Measurements from ENCODE around the gene NFIX. TPM values are rescaled to one million over a fixed set of nuclear protein-coding genes. Genes with fewer than 3 reads are reported as not detected.
A peak's percentile ranks its signal among the peaks of the same experiment; 100 is the strongest.

NFIX gene
- total RNA-seq, 2 donors from 2014 or later = 16.9 to 26.7 TPM

DNA sequence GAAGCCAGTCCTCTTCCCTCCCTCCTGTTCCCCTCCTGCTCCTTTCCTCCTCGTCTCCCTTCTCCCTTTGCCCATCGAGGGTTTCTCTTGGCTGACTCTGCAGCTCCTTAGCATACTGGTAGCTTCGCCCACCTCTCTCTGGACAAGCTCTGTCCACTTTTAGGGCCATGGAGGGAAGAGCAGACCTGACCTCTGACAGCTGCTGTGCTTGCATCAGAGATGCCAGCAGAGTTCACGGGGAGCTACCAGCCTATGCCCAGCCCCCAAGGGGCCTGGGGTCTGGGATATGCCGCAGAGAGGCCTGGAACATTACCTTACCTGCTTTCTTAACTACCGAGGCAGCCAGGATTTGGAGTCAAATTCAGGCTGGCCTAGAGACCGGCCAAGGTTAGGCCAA is 87.7 kb downstream of the NFIX start:
- DNase-seq = no peak
- Histone ChIP-seq H3K4me1 (peaks cover 8% of the 10 kb centered on the region), H3K36me3 (replicated peaks in 1 of 2; ENCODE audit: insufficient read depth in 1 of 2, low read depth in 2 of 2) (no peaks in the 10 kb centered on the region), H3K4me3 (no peak overlapping the region), H3K27ac (peak overlapping the region in 2 of 4 donors; percentile 29 to 52), H3K27me3 (no peaks in the 10 kb centered on the region), H3K9me3 (no peaks in the 10 kb centered on the region)
- 71 to 72% methylated on average over 5 to 7 of the region's 7 CpGs for WGBS, 2 donors
- TF ChIP-seq, protein P1, sequence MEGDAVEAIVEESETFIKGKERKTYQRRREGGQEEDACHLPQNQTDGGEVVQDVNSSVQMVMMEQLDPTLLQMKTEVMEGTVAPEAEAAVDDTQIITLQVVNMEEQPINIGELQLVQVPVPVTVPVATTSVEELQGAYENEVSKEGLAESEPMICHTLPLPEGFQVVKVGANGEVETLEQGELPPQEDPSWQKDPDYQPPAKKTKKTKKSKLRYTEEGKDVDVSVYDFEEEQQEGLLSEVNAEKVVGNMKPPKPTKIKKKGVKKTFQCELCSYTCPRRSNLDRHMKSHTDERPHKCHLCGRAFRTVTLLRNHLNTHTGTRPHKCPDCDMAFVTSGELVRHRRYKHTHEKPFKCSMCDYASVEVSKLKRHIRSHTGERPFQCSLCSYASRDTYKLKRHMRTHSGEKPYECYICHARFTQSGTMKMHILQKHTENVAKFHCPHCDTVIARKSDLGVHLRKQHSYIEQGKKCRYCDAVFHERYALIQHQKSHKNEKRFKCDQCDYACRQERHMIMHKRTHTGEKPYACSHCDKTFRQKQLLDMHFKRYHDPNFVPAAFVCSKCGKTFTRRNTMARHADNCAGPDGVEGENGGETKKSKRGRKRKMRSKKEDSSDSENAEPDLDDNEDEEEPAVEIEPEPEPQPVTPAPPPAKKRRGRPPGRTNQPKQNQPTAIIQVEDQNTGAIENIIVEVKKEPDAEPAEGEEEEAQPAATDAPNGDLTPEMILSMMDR (IDR thresholded peaks at IDR 0.05) = no peak
- TF ChIP-seq POLR2A (IDR thresholded peaks at IDR 0.05) = no peak
- intact Hi-C loops (cut with DNase I) = no loop called here
- no peak for ATAC-seq

DNA sequence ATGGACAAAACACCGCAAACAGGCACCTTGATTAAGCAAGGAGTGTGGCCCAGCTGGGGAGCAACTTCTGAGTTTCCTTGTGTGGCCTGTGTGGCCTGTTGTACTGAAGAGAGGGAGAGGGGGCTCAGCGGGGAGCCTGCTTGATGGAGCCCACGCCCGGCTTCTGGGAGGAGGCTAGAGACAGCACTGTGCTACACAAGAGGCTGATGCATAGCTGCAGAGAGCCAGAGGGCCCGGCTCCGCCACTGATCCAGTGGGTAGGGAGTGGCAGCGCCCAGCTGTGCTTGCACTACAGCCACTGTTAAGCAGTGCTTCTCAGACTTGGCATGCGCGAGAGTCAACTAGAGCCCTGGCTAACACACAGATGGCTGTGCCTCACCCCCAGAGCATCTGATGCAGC is 88.4 kb downstream of the NFIX start:
- Histone ChIP-seq H3K36me3 (replicated peaks in 1 of 2; ENCODE audit: insufficient read depth in 1 of 2, low read depth in 2 of 2) (no peaks in the 10 kb centered on the region), H3K4me3 (no peak overlapping the region), H3K27me3 (no peaks in the 10 kb centered on the region), H3K27ac (no peak overlapping the region), H3K9me3 (no peaks in the 10 kb centered on the region), H3K4me1 (peaks cover 8% of the 10 kb centered on the region)
- ATAC-seq (no peak), DNase-seq (no peak)
- intact Hi-C loops (cut with DNase I) = no loop called here
- TF ChIP-seq, protein P1 (IDR thresholded peaks at IDR 0.05) = no peak
- no peak for TF ChIP-seq POLR2A (IDR thresholded peaks at IDR 0.05)
- WGBS, 2 donors = 73 to 85% methylated on average over 3 to 9 of the region's 9 CpGs

DNA sequence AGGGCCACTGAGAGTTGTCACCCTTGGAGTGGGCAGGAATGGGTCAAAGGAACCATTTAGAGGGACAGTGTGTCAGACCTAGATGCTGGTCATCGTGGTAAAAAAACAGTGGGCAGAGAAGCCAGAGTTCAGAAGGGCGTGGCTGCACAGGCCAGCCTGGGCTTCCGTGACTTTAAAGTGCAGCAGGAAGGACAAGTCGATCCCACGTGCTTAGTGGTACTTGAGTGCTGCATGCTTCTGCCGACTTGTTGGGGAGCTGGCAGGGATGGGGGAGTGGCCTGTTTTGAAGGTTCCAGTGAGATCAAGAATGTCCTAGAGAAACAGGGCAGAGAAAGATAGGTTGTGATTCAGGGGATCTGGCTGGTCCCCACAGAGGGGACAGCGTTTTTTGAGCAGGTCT is 90.4 kb downstream of the NFIX start:
- H3K27me3 ChIP-seq = no peaks in the 10 kb centered on the region
- H3K9me3 ChIP-seq = no peaks in the 10 kb centered on the region
- peaks cover 8% of the 10 kb centered on the region for H3K4me1 ChIP-seq
- no peak overlapping the region for H3K27ac ChIP-seq
- H3K36me3 ChIP-seq (replicated peaks in 1 of 2; ENCODE audit: insufficient read depth in 1 of 2, low read depth in 2 of 2) = no peaks in the 10 kb centered on the region
- 55 to 60% methylated on average over 7 of the region's 7 CpGs for WGBS, 2 donors
- intact Hi-C loops (cut with DNase I) = no loop called here
- TF ChIP-seq POLR2A (IDR thresholded peaks at IDR 0.05) = no peak
- TF ChIP-seq, protein P1 (IDR thresholded peaks at IDR 0.05) = no peak
- H3K4me3 ChIP-seq = no peak overlapping the region
- DNase-seq = no peak
- ATAC-seq = no peak

DNA sequence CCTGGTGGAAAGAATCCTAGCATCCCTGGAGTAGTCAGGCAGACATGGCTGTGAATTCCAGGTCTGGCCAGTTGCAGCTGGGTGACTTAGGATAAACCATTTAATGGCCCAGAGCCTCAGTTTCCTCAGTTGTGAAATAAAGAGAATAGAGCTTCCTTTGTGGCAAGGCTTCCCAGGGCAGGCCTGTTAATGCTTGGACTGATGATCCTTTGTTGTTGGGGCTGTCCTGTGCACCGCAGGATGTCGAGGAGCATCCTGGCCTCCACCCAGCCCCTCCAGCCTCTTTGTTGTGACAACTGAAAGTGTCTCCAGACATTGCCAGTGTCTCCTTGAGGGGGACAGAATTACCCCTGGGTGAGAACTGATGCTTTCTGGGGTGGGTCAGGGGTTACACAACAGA is 91.1 kb downstream of the NFIX start:
- no peak for ATAC-seq
- H3K4me3 ChIP-seq = no peak overlapping the region
- WGBS, 2 donors = 100% methylated on average over 2 of the region's 2 CpGs; no CpG with 5 or more reads in 1 of the 2 donors
- TF ChIP-seq, protein P1 (IDR thresholded peaks at IDR 0.05) = no peak
- DNase-seq = no peak
- no peak overlapping the region for H3K27ac ChIP-seq
- no peaks in the 10 kb centered on the region for H3K9me3 ChIP-seq
- peaks cover 8% of the 10 kb centered on the region for H3K4me1 ChIP-seq
- no peaks in the 10 kb centered on the region for H3K27me3 ChIP-seq
- intact Hi-C loops (cut with DNase I) = no loop called here
- H3K36me3 ChIP-seq (replicated peaks in 1 of 2; ENCODE audit: insufficient read depth in 1 of 2, low read depth in 2 of 2) = no peaks in the 10 kb centered on the region

DNA sequence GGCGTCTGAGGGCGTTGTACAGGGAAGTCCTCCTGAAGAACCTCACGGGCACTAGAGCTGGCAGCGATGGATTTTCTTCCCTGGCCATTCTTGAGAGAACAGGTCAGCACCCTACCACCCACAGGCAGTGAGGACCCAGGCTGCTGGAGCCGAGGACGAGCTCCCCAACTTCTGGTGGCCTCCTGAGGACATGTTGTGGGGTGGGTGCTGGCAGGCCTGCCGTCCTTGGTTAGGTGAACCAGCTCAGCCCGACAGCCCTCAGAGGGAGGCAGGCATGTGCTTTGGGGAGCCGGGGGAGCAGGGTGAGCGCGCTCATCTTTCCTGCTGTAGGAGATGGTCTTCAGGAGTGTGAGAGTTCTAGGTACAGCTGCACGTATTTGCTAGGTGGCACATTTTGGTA is 92.0 kb downstream of the NFIX start:
- Histone ChIP-seq H3K27ac (no peak overlapping the region), H3K36me3 (replicated peaks in 1 of 2; ENCODE audit: insufficient read depth in 1 of 2, low read depth in 2 of 2) (no peaks in the 10 kb centered on the region), H3K27me3 (no peaks in the 10 kb centered on the region), H3K9me3 (no peaks in the 10 kb centered on the region), H3K4me3 (no peak overlapping the region), H3K4me1 (peaks cover 5% of the 10 kb centered on the region)
- WGBS, 2 donors = 90 to 95% methylated on average over 8 to 12 of the region's 12 CpGs
- intact Hi-C loops (cut with DNase I) = no loop called here
- DNase-seq (no peak), ATAC-seq (no peak)
- TF ChIP-seq, protein P1 (IDR thresholded peaks at IDR 0.05) = no peak
- no peak for TF ChIP-seq POLR2A (IDR thresholded peaks at IDR 0.05)

Data from body of pancreas (tissue), 4 donors.